Glutamatergic neuron (in vitro differentiated cells): ENCODE data around the gene DIPK1C. TPM values are rescaled to one million over a fixed set of nuclear protein-coding genes. Genes with fewer than 3 reads are reported as not detected.

ENCODE experiments used
- DNase-seq: peaks from one replicate; pipeline ENCODE4 v3.0.0; 2022
- H3K27ac Mint-ChIP-seq: one replicate; pipeline ENCODE4 v1.8.0; 2020; ENCODE audit warnings: mild to moderate bottlenecking, mixed read lengths, inconsistent platforms; ENCODE audit not compliant: unreplicated experiment
- H3K27me3 Mint-ChIP-seq: one replicate; pipeline ENCODE4 v1.8.0; 2020; ENCODE audit warnings: mild to moderate bottlenecking, moderate library complexity, mixed read lengths, inconsistent platforms; ENCODE audit not compliant: unreplicated experiment
- H3K36me3 Mint-ChIP-seq: one replicate; pipeline ENCODE4 v1.8.0; 2020; ENCODE audit warnings: mild to moderate bottlenecking, mixed read lengths, inconsistent platforms; ENCODE audit not compliant: unreplicated experiment
- H3K4me1 Mint-ChIP-seq: one replicate; pipeline ENCODE4 v1.8.0; 2020; ENCODE audit warnings: mild to moderate bottlenecking, low read depth, mixed read lengths, inconsistent platforms; ENCODE audit not compliant: unreplicated experiment
- H3K4me3 Mint-ChIP-seq: one replicate; pipeline ENCODE4 v1.8.0; 2020; ENCODE audit warnings: mild to moderate bottlenecking, mixed read lengths, inconsistent platforms; ENCODE audit not compliant: unreplicated experiment
- H3K9me3 Mint-ChIP-seq: one replicate; pipeline ENCODE4 v1.8.0; 2020; ENCODE audit warnings: mild to moderate bottlenecking, moderate library complexity, mixed read lengths, inconsistent platforms; ENCODE audit not compliant: unreplicated experiment
- total RNA-seq: library from RNA; stranded (reverse); fragmentation: NEBNext Ultra II Directional; extraction: Animal tissue kit (Norgen Biotek cat#: 25700); gene quantifications from one replicate; pipeline ENCODE4 v1.2.1, GENCODE V29; 2021; ENCODE audit not compliant: unreplicated experiment
- TF ChIP-seq, protein P1 (sequence below): fragments of 200-600 bp; sonication (generic); IDR thresholded peaks from one replicate; pipeline ENCODE4 v1.5.0; 2021; ENCODE audit not compliant: partially characterized antibody, unreplicated experiment

The DIPK1C gene
- total RNA-seq, 1 donor from 2014 or later, result not detected

DNA sequence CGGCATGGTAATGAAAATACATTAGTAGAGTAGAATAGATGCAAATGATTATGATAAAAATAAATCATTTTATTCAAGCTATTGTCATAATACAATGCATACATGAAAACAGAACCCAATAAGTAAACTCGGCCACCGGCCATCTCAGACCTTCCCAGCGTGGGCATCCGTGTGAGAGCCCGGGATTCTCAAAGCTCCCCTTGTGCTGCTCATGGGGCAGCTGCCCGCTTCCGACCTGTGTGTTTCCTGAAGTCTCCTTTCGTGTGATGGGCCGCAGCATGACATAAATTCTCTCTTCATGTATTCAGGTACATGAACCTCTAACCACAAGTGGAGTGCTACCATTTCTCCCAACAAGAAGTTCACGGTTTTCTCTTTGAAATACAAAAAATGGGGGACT is 25.6 kb upstream of the DIPK1C start:
- H3K4me3 Mint-ChIP-seq, result no peak overlapping the region

GRCh38 chr18:74480149-74480651 is 23.1 kb upstream of the DIPK1C start:
- no peak for DNase-seq
- Mint-ChIP-seq H3K36me3 (no peaks in the 10 kb centered on the region), H3K27me3 (no peaks in the 10 kb centered on the region), H3K9me3 (peaks cover 3% of the 10 kb centered on the region), H3K4me1 (no peaks in the 10 kb centered on the region), H3K4me3 (no peak overlapping the region), H3K27ac (no peak overlapping the region)
- TF ChIP-seq, protein P1, sequence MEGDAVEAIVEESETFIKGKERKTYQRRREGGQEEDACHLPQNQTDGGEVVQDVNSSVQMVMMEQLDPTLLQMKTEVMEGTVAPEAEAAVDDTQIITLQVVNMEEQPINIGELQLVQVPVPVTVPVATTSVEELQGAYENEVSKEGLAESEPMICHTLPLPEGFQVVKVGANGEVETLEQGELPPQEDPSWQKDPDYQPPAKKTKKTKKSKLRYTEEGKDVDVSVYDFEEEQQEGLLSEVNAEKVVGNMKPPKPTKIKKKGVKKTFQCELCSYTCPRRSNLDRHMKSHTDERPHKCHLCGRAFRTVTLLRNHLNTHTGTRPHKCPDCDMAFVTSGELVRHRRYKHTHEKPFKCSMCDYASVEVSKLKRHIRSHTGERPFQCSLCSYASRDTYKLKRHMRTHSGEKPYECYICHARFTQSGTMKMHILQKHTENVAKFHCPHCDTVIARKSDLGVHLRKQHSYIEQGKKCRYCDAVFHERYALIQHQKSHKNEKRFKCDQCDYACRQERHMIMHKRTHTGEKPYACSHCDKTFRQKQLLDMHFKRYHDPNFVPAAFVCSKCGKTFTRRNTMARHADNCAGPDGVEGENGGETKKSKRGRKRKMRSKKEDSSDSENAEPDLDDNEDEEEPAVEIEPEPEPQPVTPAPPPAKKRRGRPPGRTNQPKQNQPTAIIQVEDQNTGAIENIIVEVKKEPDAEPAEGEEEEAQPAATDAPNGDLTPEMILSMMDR, result no peak

More for the DNA sequence above, 25.6 kb upstream of the DIPK1C start:
- peaks cover 11% of the 10 kb centered on the region for H3K4me1 Mint-ChIP-seq
- no peak for DNase-seq
- TF ChIP-seq, protein P1, result no peak
- H3K9me3 Mint-ChIP-seq, result peaks cover 7% of the 10 kb centered on the region
- H3K36me3 Mint-ChIP-seq, result no peaks in the 10 kb centered on the region
- no peak overlapping the region for H3K27ac Mint-ChIP-seq
- H3K27me3 Mint-ChIP-seq, result no peaks in the 10 kb centered on the region

- Mint-ChIP-seq H3K27me3 (no peaks in the 10 kb centered on the region), H3K27ac (no peak overlapping the region), H3K36me3 (no peaks in the 10 kb centered on the region), H3K9me3 (peaks cover 3% of the 10 kb centered on the region), H3K4me1 (no peaks in the 10 kb centered on the region), H3K4me3 (no peak overlapping the region)
- DNase-seq, result no peak
- TF ChIP-seq, protein P1, result no peak
Measured at GRCh38 chr18:74479486-74480148, 22.5 kb upstream of the DIPK1C start.

DNA sequence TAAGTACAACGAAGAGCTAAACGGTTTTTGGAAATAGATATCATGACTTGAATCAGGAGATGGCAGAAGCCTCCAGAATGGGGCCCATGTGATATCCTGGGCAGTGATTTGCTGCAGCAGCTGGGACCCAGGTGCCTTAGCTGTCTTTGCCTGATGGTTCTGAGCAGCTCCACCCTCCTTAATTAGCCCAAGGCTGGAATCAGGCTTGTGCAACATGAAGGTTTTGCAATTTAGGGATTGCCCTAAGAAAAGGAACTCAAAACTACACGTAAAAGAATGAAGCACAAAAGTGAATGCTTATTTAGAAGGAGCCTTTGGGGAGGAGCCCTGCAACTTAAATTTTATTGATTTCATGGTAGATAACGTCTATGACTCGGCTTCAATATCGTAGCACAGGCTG is 21.8 kb upstream of the DIPK1C start:
- no peaks in the 10 kb centered on the region for H3K27me3 Mint-ChIP-seq
- H3K36me3 Mint-ChIP-seq, result no peaks in the 10 kb centered on the region
- H3K4me1 Mint-ChIP-seq, result no peaks in the 10 kb centered on the region
- no peak for DNase-seq
- TF ChIP-seq, protein P1, result no peak
- peaks cover 3% of the 10 kb centered on the region for H3K9me3 Mint-ChIP-seq
- H3K27ac Mint-ChIP-seq, result no peak overlapping the region
- no peak overlapping the region for H3K4me3 Mint-ChIP-seq

- DNase-seq, result no peak
- no peak overlapping the region for H3K27ac Mint-ChIP-seq
- peaks cover 3% of the 10 kb centered on the region for H3K9me3 Mint-ChIP-seq
- no peak overlapping the region for H3K4me3 Mint-ChIP-seq
- TF ChIP-seq, protein P1, result no peak
- H3K4me1 Mint-ChIP-seq, result no peaks in the 10 kb centered on the region
- H3K27me3 Mint-ChIP-seq, result no peaks in the 10 kb centered on the region
- H3K36me3 Mint-ChIP-seq, result no peaks in the 10 kb centered on the region
Measured at GRCh38 chr18:74478316-74478715, 21.2 kb upstream of the DIPK1C start.
